Measurements from ENCODE around the gene KCNAB1.

GRCh38 chr3:156334841-156335545 lies 214.6 kb downstream of the KCNAB1 start:
- TF ChIP-seq PAX8 (IDR thresholded peaks at IDR 0.05) (no peak), NFYA (IDR thresholded peaks at IDR 0.05; ENCODE audit: borderline replicate concordance, low read depth, low read length) (no peak), POLR2A (IDR thresholded peaks at IDR 0.05; ENCODE audit: low read depth, low read length) (no peak), ZNF274 (IDR thresholded peaks at IDR 0.05; ENCODE audit: insufficient read depth, insufficient read length) (no peak), USF2 (IDR thresholded peaks at IDR 0.05; ENCODE audit: borderline replicate concordance, low read depth, low read length) (no peak), ATF3 (IDR thresholded peaks at IDR 0.05; ENCODE audit: borderline replicate concordance, extremely low read depth, low read depth, low read length) (no peak), ZNF622 (IDR thresholded peaks at IDR 0.05) (no peak), RCOR1 (conservative IDR thresholded peaks at IDR 0.05; ENCODE audit: low read depth, low read length) (no peak), SUZ12 (IDR thresholded peaks at IDR 0.05; ENCODE audit: unreplicated experiment) (no peak), BCL11A (IDR thresholded peaks at IDR 0.05; ENCODE audit: low read depth, low read length) (no peak), EZH2 (IDR thresholded peaks at IDR 0.05; ENCODE audit: borderline replicate concordance, control insufficient read depth, low read depth, low read length) (no peak)
